HL-60 (cell line): Measurements from ENCODE around the gene TP73.

Experiments
- DNase-seq, 2 experiments: peaks; one replicate each; pipeline ENCODE4 v3.0.0-alpha.2; 2010 to 2020; ENCODE audit warnings: low read depth in 1 of 2, low spot score in 1 of 2
- H3K27ac ChIP-seq: fragments of 250-450 bp; sonication (Bioruptor Pico); replicated peaks from 2 replicates; pipeline ENCODE4 v1.5.1; 2020; ENCODE audit warnings: mild to moderate bottlenecking, moderate library complexity
- H3K27me3 ChIP-seq: fragments of 250-450 bp; sonication (Bioruptor Pico); 2 replicates; pipeline ENCODE4 v1.5.1; 2021; ENCODE audit warnings: mild to moderate bottlenecking, moderate library complexity; ENCODE audit not compliant: insufficient read depth, poor library complexity, severe bottlenecking
- H3K4me3 ChIP-seq: replicated peaks from 2 replicates; pipeline ENCODE4 v1.5.1; 2011; ENCODE audit warnings: mild to moderate bottlenecking, control low read depth, low read length; ENCODE audit not compliant: insufficient read depth
- GABPA ChIP-seq: IDR thresholded peaks from 2 replicates; pipeline ENCODE4 v1.6.1; 2012; ENCODE audit warnings: low read depth
- POLR2AphosphoS5 ChIP-seq: IDR thresholded peaks from 2 replicates; pipeline ENCODE4 v1.6.1; 2012; ENCODE audit warnings: low read depth
- SPI1 ChIP-seq: IDR thresholded peaks from 2 replicates; pipeline ENCODE4 v1.6.1; 2012; ENCODE audit warnings: low read depth, mild to moderate bottlenecking, borderline replicate concordance
- TF ChIP-seq, protein P1 (sequence below): IDR thresholded peaks from one replicate; pipeline ENCODE4 v1.5.1; 2011; ENCODE audit warnings: low read length, control low read depth, inconsistent platforms; ENCODE audit not compliant: insufficient read depth
- TF ChIP-seq, protein P2 (sequence below): IDR thresholded peaks from 2 replicates; pipeline ENCODE4 v1.6.1; 2012; ENCODE audit warnings: low read depth; ENCODE audit not compliant: insufficient replicate concordance

Gene TP73

GRCh38 chr1:3683197-3683596 lies 30.9 kb downstream of the TP73 start:
- no peak overlapping the region for H3K27ac ChIP-seq
- DNase-seq, result no peak
- no peak for TF ChIP-seq POLR2AphosphoS5
- no peaks in the 10 kb centered on the region for H3K27me3 ChIP-seq
- no peak overlapping the region for H3K4me3 ChIP-seq

GRCh38 chr1:3683992-3684391 lies 31.7 kb downstream of the TP73 start:
- H3K27ac ChIP-seq, result no peak overlapping the region
- peaks cover 6% of the 10 kb centered on the region for H3K27me3 ChIP-seq
- DNase-seq, result no peak
- TF ChIP-seq, protein P1, sequence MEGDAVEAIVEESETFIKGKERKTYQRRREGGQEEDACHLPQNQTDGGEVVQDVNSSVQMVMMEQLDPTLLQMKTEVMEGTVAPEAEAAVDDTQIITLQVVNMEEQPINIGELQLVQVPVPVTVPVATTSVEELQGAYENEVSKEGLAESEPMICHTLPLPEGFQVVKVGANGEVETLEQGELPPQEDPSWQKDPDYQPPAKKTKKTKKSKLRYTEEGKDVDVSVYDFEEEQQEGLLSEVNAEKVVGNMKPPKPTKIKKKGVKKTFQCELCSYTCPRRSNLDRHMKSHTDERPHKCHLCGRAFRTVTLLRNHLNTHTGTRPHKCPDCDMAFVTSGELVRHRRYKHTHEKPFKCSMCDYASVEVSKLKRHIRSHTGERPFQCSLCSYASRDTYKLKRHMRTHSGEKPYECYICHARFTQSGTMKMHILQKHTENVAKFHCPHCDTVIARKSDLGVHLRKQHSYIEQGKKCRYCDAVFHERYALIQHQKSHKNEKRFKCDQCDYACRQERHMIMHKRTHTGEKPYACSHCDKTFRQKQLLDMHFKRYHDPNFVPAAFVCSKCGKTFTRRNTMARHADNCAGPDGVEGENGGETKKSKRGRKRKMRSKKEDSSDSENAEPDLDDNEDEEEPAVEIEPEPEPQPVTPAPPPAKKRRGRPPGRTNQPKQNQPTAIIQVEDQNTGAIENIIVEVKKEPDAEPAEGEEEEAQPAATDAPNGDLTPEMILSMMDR, result no peak
- no peak for TF ChIP-seq POLR2AphosphoS5
- TF ChIP-seq SPI1, result no peak
- TF ChIP-seq GABPA, result no peak
- TF ChIP-seq, protein P2, sequence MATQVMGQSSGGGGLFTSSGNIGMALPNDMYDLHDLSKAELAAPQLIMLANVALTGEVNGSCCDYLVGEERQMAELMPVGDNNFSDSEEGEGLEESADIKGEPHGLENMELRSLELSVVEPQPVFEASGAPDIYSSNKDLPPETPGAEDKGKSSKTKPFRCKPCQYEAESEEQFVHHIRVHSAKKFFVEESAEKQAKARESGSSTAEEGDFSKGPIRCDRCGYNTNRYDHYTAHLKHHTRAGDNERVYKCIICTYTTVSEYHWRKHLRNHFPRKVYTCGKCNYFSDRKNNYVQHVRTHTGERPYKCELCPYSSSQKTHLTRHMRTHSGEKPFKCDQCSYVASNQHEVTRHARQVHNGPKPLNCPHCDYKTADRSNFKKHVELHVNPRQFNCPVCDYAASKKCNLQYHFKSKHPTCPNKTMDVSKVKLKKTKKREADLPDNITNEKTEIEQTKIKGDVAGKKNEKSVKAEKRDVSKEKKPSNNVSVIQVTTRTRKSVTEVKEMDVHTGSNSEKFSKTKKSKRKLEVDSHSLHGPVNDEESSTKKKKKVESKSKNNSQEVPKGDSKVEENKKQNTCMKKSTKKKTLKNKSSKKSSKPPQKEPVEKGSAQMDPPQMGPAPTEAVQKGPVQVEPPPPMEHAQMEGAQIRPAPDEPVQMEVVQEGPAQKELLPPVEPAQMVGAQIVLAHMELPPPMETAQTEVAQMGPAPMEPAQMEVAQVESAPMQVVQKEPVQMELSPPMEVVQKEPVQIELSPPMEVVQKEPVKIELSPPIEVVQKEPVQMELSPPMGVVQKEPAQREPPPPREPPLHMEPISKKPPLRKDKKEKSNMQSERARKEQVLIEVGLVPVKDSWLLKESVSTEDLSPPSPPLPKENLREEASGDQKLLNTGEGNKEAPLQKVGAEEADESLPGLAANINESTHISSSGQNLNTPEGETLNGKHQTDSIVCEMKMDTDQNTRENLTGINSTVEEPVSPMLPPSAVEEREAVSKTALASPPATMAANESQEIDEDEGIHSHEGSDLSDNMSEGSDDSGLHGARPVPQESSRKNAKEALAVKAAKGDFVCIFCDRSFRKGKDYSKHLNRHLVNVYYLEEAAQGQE, result no peak
- H3K4me3 ChIP-seq, result no peak overlapping the region

- H3K27me3 ChIP-seq, result peaks cover 9% of the 10 kb centered on the region
- TF ChIP-seq, protein P2, result no peak
- TF ChIP-seq POLR2AphosphoS5 (no peak), SPI1 (no peak)
- TF ChIP-seq, protein P1, result no peak
- no peak overlapping the region for H3K4me3 ChIP-seq
- DNase-seq, result no peak
- H3K27ac ChIP-seq, result no peak overlapping the region
Measured at GRCh38 chr1:3685222-3685621, 32.9 kb downstream of the TP73 start.

- TF ChIP-seq SPI1 (no peak), GABPA (no peak), POLR2AphosphoS5 (no peak)
- TF ChIP-seq, protein P1, result no peak
- TF ChIP-seq, protein P2, result no peak
- Histone ChIP-seq H3K27ac (no peak overlapping the region), H3K4me3 (no peak overlapping the region), H3K27me3 (peaks cover 9% of the 10 kb centered on the region)
- no peak for DNase-seq
Measured at GRCh38 chr1:3685906-3686305, 33.6 kb downstream of the TP73 start.
